Measurements from ENCODE around the gene RNF34.

RNF34 gene

GRCh38 chr12:121390856-121391255, 9.1 kb upstream of the RNF34 start:
- DNase-seq, result no peak

DNA sequence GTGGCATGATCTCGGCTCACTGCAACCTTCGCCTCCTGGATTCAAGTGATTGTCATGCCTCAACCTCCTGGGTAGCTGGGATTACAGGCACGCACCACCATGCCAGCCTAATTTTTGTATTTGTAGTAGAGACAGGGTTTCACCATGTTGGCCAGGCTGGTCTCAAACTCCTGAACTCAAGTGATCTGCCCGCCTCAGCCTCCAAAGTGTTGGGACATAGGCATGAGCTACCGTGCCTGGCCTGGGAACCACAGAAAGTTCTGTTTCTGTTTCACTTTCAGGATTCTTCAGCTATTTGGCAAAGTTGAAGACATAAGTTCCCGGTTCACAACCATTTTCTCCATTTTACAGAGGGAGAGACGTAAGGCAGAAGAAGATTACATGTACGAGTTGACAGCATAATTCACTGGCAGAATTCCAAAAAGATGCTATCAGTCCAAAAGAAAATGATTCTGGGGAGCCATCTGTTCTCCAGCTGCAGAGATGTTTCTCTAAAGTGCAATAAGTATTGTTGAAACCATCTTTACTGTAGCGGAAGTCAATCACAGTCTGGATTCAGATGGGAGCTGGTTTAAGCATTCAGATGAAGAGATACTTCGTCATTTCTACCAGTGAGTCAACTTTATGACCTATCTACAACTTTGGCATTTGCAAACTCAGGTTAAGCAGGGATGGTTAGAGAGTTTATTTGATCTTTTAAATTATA, 8.1 kb upstream of the RNF34 start:
- no peak for DNase-seq

DNA sequence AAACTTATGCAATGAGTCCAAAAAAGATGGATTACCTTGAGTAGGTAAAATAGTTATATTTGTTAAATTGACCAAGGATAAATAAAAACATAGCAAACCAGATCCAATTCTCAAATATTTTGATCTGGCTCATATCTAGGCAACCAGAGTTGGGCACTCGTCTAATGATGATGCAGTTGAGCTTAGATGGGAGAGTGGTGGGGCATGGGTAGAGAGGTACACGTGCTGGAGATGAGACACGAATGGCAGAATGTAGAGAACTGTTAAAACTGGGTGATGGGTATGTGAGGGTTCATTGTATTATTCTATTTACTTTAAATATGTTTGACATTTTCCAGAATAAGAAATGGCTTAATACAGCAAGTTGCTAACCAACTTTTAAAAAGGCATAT, 7.6 kb upstream of the RNF34 start:
- DNase-seq, result no peak

DNA sequence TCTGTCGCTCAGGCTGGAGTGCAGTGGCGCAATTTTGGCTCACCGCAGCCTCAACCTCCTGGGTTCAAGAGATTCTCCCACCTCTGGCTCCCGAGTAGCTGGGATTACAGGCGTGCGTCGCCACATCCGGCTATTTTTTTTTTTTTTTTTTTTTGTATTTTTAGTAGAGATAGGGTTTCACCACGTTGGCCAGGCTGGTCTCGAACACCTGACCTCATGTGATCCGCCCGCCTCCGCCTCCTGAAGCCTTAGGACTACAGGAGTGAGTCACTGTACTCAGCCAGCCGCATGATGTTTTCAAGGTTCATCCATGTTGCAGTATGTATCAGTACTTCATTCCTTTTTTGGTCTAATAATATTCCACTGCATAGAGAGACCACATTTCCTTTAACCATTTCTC, 2.4 kb upstream of the RNF34 start:
- DNase-seq, result no peak

DNA sequence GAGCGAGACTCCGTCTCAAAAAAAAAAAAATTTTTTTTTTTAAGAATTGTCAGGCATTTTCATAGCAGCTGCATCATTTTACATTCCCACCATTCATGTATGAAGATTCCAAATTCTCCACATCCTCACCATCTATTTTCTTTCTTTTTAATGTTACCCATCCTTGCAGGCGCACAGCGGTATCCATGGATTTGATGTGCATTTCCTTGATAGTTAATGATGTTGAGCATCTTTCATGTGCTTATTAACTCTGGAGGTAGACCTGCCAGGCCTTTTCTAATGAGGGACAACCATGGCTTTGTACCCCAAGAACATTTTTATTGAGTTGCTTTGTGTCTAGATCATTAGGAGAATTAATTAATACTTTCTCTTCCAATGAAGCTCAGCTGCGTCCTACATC, 1.6 kb upstream of the RNF34 start:
- DNase-seq, result no peak

- no peak for DNase-seq
These were observed 618 bp downstream of the RNF34 start for GRCh38 chr12:121400332-121401139.

GRCh38 chr12:121403721-121404120, 3.8 kb downstream of the RNF34 start:
- no peak for DNase-seq

- DNase-seq, result peak; percentile 81
These were observed 4.8 kb downstream of the RNF34 start for GRCh38 chr12:121404734-121405133.

DNA sequence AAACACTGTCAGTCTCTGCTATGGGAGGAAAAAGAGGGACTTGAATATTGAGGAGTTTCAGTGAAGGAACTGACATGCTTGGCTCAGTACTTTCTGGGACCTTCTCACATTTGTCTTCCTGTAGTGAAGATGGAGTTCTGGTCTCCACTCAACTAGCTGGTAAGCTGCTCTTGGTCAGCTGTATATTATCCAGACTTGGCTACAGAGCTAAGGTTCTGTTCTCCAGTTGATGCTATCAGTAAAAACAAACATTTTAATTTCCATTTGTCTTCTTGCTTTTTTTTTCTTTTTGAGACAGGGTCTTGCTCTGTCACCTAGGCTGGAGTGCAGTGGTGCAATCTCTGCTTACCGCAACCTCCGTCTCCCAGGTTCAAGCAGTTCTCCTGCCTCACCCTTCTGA, 5.3 kb downstream of the RNF34 start:
- no peak for DNase-seq

DNA sequence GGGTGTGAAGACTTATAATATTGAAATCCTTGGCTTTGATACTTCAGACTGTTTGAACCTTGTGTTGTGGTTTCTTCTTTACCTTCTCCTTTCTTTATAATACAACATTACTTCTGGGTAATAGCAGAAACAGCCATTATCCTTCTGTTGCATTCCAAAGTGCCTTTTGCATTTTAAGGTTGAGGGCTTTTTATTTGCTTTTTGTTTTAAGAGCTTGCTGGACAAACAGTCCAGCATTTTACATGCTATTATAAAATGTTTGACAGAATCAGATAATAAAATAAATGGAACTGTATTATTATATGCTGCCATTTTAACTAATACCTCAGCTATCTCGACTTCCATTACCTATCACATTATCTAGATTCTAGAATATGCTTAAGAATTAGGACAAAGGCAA, 14.0 kb downstream of the RNF34 start:
- DNase-seq, result no peak

- DNase-seq, result no peak
These were observed 17.9 kb downstream of the RNF34 start for GRCh38 chr12:121417847-121418246.

DNA sequence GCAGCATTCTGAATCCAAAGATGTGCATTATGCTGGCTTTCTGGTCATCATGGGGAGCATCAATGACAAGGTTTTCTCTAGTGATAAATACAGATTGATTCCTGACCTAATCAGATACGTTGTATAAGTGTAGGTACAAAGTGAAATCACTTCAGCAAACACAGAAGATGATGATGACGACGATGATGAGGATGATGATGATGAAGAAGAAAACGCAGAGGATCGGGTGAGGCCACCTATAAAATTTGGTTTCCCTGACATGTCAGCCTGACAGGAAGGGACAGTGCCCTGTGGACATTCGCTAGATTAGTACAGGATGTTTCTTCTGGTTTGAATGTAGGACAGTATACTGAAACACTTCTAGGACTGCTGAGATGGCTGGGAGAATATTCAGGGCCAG, 20.2 kb downstream of the RNF34 start:
- DNase-seq, result no peak

- DNase-seq, result no peak
These were observed 23.3 kb downstream of the RNF34 start for GRCh38 chr12:121423253-121423652.

DNA sequence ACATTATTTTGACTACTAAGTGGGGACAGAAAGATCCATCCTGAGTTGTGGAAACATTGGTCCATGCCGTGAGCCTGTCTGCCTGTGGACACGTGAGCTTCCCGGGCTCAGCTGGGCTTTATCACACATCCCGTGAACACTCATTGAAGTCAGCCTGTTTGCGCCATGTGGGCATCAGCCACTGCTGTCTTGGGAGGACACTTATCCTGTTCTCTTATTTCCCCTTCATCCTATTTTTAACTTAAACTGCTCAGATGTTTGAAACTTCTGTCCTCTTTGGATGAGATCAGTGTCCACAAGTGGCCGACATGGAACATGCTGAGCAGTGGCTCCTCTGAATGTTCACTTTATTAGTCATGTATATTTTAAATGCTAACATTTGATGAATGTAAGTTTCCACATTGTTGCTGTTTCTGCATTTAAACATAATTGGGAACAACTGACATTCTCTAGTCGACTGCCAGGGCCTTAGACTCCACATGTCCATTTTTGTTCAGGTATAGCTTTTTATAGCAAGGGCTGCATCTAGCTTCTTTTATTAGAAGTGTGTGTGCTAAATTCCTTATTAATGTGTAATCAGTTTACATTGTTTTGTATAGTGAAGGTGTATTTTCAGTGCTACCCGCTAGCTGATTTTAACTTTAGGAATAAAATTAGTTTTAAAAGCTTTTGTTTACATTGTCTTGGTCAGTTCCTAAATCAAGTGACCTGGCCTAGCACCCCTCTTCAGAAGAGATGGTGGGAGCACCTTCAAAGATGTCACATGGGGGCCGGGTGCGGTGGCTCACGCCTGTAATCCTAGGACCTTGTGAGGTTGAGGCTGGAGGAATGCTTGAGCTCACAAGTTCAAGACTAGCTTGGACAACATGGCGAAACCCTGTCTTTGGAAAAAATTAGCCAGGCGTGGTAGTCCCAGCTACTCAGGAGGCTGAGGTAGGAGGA, 24.0 kb downstream of the RNF34 start:
- no peak for DNase-seq

DNA sequence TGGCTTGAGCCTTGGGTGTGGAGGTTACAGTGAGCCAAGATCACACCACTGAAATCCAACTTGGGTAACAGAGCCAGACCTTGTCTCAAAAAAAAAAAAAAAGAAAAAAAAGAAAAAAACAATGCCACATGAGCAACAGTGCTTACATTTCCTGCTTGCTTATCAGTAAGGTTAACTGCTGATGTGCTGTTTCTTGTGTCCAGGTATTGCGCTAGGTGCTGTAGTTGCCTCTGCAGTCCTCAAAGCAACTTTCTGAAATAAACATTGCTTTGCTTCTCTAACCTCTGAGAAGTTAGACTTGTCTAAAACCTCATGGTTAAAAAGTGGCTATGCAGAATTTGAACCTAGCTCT, 24.7 kb downstream of the RNF34 start:
- DNase-seq, result no peak

- DNase-seq, result no peak
These were observed 27.7 kb downstream of the RNF34 start for GRCh38 chr12:121427556-121428050.

DNA sequence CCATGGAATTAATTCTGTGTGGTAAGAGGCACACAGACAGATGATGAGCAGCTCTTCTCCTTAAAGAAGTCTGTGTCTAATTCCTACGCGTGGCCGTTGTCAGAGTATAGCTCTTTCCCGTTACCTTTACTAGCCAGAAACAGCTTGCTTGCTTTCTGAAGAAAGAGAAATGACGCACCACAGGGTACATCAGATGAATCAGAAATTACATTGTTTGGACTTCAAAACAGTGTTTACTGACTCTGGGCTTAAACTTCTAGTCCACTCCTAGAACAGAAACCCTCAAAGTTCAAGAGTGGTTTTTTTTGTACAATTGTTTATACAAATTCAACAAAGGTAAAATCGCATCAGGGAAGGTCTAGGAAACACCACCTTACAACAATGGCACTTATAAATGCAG, 29.0 kb downstream of the RNF34 start:
- DNase-seq, result no peak

DNA sequence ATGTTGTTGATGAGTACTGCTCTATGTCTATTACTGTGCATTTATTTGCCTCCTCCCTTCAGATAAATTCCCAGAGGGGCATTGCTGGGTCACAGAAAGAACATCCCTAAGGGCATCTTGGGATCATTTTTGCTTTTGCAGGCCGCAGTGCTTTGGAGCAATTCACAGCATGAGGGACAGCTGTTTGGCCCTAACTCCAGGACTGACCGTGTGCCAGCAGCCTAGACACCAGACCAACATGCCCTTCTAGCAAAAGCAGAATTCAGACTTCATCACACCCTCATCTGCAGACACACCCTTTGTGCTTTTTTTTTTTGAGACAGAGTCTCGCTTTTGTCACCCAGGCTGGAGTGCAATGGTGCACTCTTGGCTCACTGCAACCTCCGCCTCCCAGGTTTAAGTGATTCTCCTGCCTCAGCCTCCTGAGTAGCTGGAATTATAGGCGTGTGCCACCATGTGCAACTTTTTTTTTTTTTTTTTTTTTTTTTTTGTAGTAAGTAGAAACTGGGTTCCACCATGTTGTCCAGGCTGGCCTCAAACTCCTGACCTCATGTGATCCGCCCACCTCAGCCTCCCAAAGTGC, 31.0 kb downstream of the RNF34 start:
- DNase-seq, result no peak

DNA sequence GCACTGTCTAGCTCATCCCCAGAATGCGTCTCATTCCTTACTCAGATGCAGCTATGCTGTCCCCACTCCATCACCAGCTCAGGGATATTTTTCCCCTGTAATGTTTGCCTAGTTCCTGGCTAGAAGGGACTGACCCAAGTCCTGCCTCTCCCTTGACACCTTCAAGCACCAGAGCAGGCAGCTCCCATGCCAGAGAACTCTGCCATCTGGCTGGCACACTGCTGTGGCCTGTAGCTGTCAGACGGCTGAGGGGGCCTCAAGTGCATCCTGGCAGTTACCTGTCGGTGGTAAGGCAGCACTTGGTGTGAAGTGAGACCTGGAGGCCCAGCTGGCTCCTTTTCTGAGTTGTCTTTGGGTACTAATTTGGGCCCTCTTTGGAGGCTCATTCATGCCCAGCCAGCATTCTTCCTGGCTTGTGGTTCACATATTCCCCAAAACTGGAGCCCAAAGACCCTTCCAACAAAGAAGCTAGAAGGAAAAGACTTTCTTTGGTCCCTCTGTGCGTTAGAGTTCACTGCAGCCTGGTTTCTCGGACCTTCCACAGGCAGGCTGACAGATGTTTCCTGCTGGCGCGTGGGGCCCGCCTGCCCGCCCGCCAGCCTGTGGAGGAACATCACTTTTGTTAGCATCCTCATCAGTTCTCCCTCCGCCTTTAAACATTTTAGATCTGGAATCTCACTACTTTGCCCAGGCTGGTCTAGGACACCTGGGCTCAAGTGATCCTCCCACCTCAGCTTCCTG, 33.0 kb downstream of the RNF34 start:
- no peak for DNase-seq

DNA sequence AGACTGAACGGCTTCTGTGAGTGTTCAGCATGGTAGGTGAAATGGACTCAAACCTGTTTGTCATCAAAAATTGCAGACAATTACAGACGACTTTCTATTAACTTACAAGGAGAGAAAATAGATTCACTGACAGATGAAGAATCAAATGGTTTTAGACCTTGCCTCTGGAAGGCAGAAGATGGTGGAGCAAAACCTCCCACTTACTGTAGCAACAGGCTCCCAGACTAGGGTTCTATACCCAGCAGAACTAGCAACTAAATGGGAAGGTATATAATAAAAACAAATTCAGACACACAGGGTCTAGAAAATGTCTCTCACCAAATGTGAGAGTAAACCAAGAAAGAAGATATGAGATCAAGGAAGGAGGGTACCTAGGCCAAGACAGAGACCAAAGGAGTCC, 36.8 kb downstream of the RNF34 start:
- DNase-seq, result no peak

- no peak for DNase-seq
These were observed 39.0 kb downstream of the RNF34 start for GRCh38 chr12:121438905-121439304.

- no peak for DNase-seq
These were observed 39.8 kb downstream of the RNF34 start for GRCh38 chr12:121439715-121440114.

All from NCI-H2029 treated with DMSO at 0.1 percent for 48 hours (cell line).